Hepatocyte (in vitro differentiated cells): Measurements from ENCODE around the gene SRGAP2.
"Not testable (repeated sequence)": the region's sequence is repeated elsewhere in the genome, so short reads cannot be mapped to it uniquely, and the experiment has no call there.

Source experiments
- CTCF ChIP-seq: fragments of 200-600 bp; sonication (generic); IDR thresholded peaks from 2 replicates; pipeline ENCODE4 v1.5.1; 2016; ENCODE audit warnings: antibody characterized with exemption, mild to moderate bottlenecking; ENCODE audit not compliant: poor library complexity
- EZH2 ChIP-seq: fragments of 200-600 bp; sonication (generic); IDR thresholded peaks from 2 replicates; pipeline ENCODE4 v1.6.1; 2016; ENCODE audit warnings: antibody characterized with exemption, mild to moderate bottlenecking, borderline replicate concordance

DNA sequence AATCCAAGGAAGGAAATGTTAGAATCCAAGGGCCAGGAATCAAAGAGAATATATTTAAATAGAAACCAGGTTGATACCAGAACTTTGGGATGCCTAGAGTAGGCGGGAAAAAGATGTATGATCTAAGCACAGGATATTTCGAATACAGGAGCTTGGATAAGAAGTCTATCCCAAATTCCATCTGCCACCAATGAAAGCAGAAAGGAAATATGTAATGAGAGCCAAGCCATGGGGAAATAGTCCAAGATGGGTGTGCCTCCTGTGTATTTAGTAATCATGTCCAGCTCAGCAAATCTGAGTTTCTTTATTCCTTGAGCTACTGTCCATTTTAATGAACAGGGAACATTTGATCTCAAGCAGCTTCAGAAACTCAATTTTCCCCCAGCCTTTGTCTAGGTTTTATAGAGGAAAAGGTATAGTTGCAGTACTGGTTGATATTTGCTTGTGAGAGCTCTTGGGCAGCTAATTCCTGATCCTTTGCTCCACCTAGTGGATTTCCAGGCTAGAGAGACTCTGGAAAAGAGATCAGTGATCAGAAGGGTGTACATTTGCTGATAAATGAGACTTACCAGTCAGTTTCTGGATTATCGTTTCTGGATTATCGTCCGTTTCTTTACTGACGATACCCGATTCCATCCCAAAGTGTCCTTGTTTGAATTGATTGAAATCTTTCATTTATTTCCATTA is 29.0 kb upstream of the SRGAP2 start:
- TF ChIP-seq EZH2: not testable (repeated sequence)
- TF ChIP-seq CTCF: peak; percentile 43
